Stimulated activated naive CD4-positive, alpha-beta T cell treated with Interleukin-2 at 50 U/mL for 16 hours (primary cell): ENCODE data around the gene ENO4.

ENCODE experiments used
- DNase-seq: peaks from one replicate; lab custom pipeline; 2025; lab: John Stamatoyannopoulos, UW

The ENO4 gene

DNA sequence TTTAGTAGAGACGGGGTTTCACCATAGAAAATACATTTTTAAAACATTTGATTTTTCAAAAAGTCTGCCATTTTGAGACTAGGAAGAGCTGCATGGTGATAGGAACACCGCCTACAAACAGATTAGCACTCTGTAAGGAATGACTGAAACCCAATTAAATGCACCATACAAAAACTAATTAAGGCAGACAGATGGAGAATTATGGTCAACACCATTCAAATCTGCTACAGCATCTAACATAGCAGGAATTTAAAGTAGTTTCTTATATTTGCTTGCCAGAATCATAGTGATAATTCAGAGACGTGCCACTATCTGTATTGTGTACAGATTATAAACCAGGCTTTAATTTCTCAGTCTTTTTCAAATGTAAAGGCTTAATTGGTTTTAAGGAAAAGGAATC, 68.2 kb downstream of the ENO4 start:
- no peak for DNase-seq

DNA sequence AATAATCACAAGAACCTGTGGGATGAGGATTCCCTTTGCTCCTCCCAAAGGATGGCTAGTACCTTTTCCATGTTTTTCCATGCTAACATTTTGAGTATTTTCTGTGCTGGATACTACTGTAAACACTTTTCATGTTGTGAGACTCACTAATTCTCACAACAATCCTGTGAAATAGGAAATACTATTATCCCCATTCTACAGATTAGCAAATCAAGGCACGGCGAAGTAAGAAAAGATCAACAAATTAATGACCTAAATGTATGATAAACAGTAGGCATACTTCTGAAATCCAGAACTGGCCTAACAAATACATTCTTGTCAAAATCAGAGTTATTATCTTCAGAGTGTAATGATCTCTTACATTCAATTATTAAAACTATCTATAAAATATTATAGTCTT, 69.3 kb downstream of the ENO4 start:
- no peak for DNase-seq

DNA sequence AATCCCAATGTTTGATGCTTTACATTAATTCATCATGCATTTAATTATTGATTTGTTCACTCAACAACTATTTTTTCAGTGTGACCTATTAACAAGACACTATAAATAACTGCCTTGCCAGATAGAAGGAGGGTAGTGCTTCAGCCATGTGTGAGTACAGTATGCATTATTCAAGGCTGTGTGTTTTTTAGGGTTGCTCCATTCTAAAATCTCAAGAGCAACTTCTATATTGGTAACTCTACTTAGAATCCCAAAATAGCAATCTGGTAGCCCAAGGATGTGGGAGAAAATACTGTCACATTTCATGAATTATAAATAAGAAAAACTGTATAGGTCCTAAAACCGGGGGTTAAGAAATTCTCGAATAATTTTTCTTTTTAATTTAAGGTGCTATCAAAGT, 69.9 kb downstream of the ENO4 start:
- no peak for DNase-seq

DNA sequence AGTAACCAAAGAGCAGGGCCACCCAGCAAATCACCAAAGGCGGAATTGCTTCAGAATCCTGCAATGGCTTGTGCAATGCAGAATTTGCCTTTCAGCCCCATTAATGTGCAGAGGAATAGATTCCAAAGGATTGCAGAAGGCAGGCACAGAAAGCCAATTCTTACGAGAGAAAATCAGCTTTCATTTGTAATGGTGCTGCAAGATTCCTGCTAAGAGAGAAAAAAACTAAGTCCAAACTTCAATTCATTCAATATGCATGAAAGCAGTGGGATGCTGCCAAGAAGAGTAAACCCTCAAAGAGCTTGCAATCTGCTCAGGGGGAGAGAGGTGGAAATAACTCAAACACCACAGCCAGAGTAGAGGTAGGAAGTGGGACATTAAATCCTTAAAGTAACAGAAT, 70.4 kb downstream of the ENO4 start:
- no peak for DNase-seq

DNA sequence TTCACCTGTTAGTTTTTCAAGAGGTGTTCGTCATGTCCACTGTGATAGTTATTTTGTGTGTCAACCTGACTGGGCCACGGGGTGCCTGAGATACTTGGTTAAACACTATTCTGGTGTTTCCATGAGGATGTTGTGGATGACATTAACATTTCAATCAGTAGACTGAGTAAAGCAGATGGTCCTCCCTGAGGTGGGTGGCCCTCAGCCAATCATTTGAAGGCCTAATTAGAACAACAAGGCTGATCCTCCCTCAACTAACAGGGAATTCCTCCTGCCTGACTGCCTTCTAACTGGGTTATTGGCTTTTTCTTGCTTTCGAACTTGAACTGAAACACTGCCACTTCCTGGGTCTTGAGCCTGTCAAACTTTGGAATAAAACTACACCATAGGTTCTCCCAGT, 75.8 kb downstream of the ENO4 start:
- no peak for DNase-seq

DNA sequence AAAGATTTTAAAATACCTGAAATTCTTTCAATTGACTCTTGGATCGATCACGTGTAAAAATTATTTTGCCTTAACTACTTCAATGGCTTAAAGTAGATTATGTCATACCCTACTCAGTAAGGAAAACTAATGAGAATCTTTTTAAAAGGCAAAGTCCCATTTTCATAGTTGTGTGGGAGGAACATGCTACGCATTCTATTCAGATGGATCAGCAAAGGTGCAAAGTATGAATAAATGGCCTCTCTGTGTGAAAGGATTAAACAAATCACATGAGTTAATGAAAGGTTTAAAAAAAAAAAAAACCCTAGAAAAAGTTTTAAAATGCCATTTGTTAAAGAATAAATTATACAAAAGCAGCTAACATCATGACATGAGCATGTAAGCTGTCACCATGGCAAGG, 77.1 kb downstream of the ENO4 start:
- no peak for DNase-seq

DNA sequence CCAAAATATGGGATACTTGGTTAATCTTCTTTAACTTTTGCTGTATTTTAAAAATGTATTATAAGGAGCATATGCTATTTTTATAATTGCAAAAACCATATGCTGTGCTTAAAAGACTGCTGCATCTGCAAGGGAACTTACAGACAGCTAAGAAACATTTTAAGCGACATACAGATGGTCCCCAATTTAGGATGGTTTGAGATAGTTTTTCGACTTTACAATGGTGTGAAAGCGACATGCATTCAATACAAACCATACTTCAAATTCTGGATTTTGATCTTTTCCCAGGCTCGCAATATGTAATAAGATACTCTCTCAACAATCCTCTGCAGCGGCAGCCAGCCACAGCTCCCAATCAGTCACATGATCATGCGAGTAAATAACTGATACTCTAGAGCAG, 82.5 kb downstream of the ENO4 start:
- DNase-seq = no peak
